ENCODE measurements around the gene FCN3.
A peak's percentile ranks its signal among the peaks of the same experiment; 100 is the strongest.

Gene FCN3

DNA sequence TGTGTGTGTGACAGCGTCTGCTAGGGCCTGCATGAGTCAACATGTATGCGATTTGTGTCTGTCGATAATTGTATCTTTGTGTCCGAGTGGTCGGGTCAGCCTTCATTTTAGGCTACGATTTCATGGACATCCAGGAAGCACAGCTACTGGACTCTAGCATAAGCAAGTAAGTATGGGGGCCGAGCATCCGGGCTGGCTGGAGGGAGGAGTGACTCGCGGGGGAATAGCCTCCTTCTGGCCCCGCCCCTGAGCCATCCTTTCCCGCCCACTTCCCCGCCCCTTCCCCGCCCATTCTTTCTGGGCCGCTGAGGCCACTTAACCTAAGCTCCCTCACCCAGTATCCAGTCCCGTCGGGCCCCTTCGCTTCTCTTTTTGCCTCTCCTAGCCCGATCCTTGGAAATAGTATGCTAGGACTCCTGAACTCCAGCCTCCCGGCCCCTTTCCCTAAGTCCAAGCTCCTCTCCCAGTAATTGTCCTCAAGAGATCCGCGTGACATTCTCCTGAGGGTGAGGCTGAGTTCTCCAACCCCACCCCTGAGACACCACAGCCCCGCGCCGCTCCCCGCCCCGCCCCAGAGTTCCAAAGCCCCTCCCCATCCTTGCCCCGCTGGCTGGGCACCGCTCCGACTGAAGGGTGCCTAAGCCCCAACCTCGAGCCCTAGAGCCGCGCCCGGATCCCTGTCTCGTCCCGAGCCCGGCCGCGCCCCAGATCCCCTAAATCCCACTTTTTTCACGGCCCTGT lies 9.1 kb downstream of the FCN3 start:
- in situ Hi-C loops (cut with HindIII; ENCODE audit: low pct_unique_long_range_greater_than_20kb, low sequenced_read_pairs), result no loop called here
- DNase-seq (ENCODE audit: low read depth in 1 of 2, low spot score in 1 of 2), result peak; percentile 67 to 89
- TF ChIP-seq JUND (IDR thresholded peaks at IDR 0.05; ENCODE audit: low read depth), result no peak

DNA sequence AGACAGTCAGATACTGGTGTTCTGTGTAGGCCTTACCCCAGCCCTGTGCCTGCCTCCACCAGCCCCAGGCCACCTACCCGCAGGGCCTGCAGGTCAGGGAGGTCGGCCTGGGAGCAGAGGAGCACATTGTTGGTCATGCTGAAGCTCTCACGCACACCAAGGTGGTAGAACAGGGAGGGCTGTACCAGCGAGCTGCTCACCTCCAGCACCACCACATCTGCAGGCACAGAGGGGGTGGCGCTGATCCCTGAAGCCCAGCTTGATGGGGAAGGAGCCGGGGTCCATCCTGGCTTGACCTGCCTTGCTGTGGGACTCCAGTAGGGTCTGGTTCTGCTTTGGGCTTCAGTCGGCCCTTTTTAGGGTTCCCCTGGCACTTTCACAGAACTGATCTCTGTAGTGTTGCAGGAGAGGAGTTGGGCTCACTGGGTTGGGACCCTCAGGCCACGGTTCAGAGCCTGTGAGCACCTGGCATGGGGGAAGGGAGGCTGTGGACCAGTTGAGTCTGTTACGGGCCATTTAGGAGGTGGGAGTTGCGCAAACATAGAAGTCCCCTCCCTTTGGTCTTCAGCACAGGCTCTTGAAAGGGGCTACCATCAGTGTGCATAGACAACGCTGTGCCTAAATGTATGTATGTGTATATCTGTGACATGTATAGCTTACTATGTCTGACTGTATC lies 9.8 kb downstream of the FCN3 start:
- DNase-seq (ENCODE audit: low read depth in 1 of 2, low spot score in 1 of 2), result no peak

DNA sequence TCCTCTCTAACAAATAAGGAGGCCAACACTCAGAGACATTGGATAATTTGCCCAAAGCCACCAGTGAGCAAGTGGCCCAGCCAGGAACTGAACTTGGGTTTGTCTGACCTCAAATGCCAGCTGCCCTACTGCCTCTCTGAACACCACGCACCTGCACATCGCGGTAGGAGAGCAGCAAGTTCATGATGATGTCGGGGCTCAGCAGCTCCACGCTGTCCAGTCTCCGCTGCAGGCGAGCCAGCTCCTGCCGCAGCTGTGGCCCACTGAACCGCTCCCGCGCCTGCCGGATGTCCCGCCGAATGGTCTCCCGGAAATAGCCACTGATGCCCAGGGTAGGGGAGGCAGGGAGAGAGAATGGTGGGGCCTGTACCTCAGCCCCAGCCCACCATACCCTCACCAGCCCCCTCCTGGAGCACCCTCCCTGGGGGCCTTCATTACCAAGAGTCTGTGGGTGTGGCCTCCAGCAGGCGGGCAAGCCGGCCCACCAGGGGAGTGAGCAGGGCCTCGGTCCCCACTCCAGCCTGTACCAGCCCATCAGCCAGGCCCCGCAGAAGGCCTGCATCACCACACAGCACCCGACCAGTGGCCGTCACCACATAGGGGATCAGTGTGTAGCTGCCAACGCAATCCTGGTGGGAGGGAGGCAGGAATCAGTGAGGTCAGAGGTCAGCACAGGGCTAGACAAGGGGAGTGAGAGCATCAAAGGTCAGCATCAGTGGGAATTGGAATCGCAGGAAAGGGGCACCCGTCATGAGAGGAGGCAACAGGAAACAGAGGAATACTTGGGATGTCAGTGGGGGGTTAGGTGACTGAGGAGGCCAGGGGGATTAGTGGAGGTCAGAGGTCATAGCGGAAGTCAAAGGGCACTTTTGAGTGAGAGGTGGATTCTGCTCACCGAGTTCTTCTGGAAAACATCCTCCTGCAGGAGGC lies 10.6 kb downstream of the FCN3 start:
- in situ Hi-C loops (cut with HindIII; ENCODE audit: low pct_unique_long_range_greater_than_20kb, low sequenced_read_pairs), result no loop called here
- no peak for DNase-seq (ENCODE audit: low read depth in 1 of 2, low spot score in 1 of 2)
- no peak for TF ChIP-seq JUND (IDR thresholded peaks at IDR 0.05; ENCODE audit: low read depth)

More for the DNA sequence above, 9.8 kb downstream of the FCN3 start:
- in situ Hi-C loops (cut with HindIII; ENCODE audit: low pct_unique_long_range_greater_than_20kb, low sequenced_read_pairs), result no loop called here
- TF ChIP-seq JUND (IDR thresholded peaks at IDR 0.05; ENCODE audit: low read depth), result no peak

DNA sequence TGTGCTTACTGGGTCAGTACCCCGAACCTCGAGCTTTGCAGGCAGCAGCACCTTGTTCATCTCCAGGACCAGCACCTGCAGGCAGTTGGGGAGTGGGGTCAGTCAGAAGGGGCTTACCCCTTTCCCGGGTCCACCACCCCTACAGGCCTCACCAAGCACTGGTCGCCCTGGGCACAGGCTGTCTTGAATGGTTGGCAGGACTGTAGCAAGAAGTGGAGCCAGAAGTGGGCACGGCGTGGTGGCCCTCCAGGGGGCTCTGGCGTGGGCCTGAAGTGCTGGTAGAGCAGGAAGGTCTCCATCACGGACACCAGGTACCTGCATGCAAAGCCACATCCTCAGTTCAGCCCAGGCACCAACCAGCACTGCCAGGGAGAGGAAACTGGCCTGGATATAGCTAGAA lies 13.1 kb downstream of the FCN3 start:
- no peak for DNase-seq (ENCODE audit: low read depth in 1 of 2, low spot score in 1 of 2)
- TF ChIP-seq JUND (IDR thresholded peaks at IDR 0.05; ENCODE audit: low read depth), result no peak
- in situ Hi-C loops (cut with HindIII; ENCODE audit: low pct_unique_long_range_greater_than_20kb, low sequenced_read_pairs), result no loop called here

DNA sequence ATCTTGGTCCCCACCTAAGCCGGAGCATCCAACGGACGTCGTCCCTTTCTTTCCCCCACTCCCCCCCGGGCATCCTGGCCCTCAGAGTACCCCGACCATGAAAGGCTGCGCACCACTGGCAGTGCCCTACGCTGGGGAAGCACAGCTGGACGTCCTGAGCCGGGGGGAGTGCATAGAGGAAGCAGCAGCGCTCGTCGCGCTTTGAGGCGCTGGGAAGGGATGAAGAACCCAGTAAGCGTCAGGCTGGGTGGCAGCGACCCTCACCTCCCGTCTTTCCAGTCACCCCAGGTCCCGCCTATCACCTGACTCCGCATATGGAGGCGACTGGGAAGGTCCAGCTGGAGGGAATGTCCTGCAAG lies 13.6 kb downstream of the FCN3 start:
- no peak for DNase-seq (ENCODE audit: low read depth in 1 of 2, low spot score in 1 of 2)
- no peak for TF ChIP-seq JUND (IDR thresholded peaks at IDR 0.05; ENCODE audit: low read depth)
- in situ Hi-C loops (cut with HindIII; ENCODE audit: low pct_unique_long_range_greater_than_20kb, low sequenced_read_pairs), result no loop called here

DNA sequence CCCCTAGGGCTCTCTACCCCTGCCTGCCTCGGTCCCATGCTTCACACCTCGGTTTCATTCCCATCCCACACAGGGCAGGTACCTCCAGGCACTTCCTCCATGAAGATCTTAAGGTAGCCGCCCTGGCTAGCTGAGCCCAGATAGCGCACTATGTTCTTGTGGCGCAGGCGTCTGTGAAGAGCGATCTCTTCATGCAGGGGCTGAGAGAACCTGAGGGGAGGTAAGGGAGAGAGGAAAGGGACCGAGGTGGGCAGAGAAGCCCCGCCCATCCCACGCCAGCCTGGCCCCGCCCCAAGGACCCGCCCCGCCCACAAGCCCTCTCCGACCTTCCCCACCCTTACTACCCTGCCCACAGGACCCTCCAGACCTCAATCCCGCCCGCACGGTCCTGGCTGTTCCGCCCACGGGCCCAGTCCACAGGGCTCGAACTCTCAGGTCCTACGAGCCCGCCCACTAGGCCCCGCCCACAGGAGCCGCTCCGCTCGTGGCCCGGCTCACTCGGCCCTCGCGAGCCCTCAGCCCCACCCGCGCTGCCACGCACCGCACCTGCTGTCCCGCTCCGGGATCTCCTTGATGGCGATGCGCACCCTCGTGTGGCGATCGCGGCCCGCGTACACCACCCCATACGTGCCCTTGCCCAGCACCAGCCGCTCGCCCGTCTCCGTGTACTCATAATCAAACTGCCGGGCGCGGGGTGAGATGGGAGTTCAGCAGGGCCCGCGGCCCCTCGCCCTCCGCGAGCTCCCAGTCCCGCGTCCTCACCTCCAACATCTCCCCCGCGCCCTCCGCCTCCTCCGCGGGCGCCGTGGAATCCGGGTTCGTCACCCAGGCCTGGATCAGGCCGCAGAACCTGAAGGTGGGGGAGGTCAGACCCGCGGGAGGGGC lies 14.2 kb downstream of the FCN3 start:
- in situ Hi-C loops (cut with HindIII; ENCODE audit: low pct_unique_long_range_greater_than_20kb, low sequenced_read_pairs), result no loop called here
- DNase-seq (ENCODE audit: low read depth in 1 of 2, low spot score in 1 of 2), result no peak
- TF ChIP-seq JUND (IDR thresholded peaks at IDR 0.05; ENCODE audit: low read depth), result no peak

DNA sequence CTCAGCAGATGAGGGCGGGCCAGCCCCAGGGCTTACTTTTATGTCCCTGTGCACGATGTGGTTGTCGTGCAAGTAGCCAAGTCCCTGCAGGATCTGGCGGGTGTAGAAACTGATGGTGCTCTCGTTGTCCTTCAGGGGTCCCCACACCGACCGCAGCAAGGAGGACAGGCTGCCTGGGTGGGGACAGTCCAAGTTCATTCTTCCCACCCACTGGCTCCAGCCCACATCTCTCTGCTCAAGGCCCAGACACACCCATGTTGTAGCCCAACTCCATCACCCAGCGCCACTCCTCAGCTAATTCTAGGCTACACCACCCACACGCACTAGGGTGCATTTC lies 14.8 kb downstream of the FCN3 start:
- in situ Hi-C loops (cut with HindIII; ENCODE audit: low pct_unique_long_range_greater_than_20kb, low sequenced_read_pairs), result no loop called here
- no peak for TF ChIP-seq JUND (IDR thresholded peaks at IDR 0.05; ENCODE audit: low read depth)
- DNase-seq (ENCODE audit: low read depth in 1 of 2, low spot score in 1 of 2), result no peak

DNA sequence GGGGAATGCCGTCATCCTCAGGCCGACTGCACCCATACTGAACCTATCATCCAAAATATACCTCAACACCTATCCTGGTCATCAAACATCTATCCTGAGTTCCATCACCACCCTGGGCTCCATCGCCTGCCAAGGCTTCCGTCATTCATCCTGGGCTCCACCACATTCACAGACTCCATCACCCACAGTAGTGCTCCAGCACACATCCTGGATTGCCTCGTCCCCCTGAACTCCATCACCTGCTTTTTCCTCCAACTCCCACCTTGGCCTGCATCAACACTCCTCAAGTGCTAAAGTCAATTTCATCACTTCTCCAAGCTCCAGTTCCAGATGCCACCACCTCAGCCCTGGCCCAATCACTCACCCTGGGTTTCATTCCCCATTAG lies 15.7 kb downstream of the FCN3 start:
- in situ Hi-C loops (cut with HindIII; ENCODE audit: low pct_unique_long_range_greater_than_20kb, low sequenced_read_pairs), result no loop called here
- no peak for DNase-seq (ENCODE audit: low read depth in 1 of 2, low spot score in 1 of 2)
- TF ChIP-seq JUND (IDR thresholded peaks at IDR 0.05; ENCODE audit: low read depth), result no peak

DNA sequence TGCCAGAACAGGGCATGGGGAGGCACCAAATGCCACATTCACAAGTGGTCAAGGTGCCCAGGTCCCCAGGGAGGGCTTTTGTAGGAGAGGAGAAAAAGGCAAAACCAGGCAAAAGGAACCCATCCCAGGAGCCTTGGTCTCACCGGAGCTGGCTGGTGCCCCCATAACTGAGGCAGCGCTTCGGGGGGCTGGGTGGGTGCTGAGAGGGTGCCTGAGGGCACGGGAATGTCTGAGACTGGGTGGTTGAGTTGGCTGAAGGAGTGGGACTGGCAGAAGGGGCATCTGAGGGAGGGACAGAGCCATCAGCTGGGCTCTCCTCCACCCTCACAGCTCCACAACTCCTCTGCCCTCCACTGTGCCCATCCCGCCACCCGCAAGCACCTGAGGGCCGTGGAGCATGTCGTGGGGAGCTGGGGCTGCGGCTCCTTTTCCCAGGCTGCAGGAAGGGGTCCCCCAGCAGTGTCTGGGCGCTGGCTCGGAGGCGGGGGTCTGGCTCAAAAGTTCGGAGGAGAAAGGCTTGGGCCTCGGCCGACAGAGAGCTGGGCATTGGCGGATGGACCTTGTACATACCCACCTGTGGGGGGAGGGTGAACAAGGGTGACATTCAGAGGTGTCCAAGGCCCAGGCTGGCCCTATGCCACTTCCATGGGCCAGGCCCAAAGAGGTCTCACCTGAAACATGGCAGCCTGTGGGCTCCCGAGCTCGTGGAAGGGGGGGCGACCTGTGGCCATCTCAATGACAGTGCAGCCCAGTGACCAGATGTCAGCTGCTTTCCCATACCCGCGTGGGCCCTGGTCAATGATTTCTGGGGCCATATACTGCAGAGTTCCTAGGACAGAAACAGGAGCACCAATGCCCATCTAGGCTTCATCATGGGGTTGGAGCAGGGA lies 16.3 kb downstream of the FCN3 start:
- DNase-seq (ENCODE audit: low read depth in 1 of 2, low spot score in 1 of 2), result no peak
- no peak for TF ChIP-seq JUND (IDR thresholded peaks at IDR 0.05; ENCODE audit: low read depth)
- in situ Hi-C loops (cut with HindIII; ENCODE audit: low pct_unique_long_range_greater_than_20kb, low sequenced_read_pairs), result no loop called here

DNA sequence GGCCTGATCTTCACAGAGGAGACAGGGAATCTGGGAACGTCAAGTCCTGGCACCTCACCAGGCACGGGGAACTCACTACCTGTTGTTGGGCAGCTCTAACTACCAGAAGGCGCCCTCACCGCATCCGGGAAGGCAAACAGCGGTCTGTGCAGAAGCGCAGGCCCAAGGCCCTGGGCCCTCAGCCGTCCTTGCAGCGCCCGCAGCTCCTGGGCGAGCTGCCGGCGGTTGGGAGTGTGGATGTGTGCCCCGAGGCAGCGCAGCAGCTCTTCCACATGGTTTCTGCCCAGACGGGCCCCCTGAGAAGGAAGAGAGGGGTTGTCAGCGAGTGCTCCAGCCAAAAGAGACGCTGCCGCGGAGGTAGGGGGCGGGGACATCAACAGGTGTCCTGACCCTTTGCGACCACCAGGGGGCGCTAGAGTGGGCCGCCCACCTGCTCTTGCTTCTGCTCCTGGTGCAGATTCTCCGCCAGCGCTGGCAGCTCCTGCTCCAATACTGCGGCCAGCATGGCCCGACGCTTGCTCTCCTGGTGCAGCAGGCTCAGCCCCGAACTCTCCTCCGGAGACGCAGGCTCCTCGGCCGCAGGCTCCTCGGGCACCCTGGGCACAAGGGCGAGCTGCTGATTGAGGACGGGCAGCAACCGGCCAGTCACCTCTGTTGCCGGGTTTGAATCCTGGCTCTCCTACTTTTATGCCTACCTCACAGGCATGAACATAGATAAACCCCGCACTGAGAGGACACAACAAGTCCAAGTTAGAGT lies 17.2 kb downstream of the FCN3 start:
- in situ Hi-C loops (cut with HindIII; ENCODE audit: low pct_unique_long_range_greater_than_20kb, low sequenced_read_pairs), result no loop called here
- DNase-seq (ENCODE audit: low read depth in 1 of 2, low spot score in 1 of 2), result peak; percentile 60 to 81
- TF ChIP-seq JUND (IDR thresholded peaks at IDR 0.05; ENCODE audit: low read depth), result no peak
